Stimulated activated effector memory CD8-positive, alpha-beta T cell treated with anti-CD3 and anti-CD28 coated beads, Interleukin-12 subunit alpha, Interleukin-12 subunit beta, amount 100 ng/mL, for 72 hours (primary cell): ENCODE results near the gene BEND4.
A peak's percentile ranks its signal among the peaks of the same experiment; 100 is the strongest.
"Not testable (repeated sequence)": the region's sequence is repeated elsewhere in the genome, so short reads cannot be mapped to it uniquely, and the experiment has no call there.

Source experiments
- ATAC-seq: fragments of 150-1000 bp; cut with Tn5 transposase; 2 replicates; pipeline ENCODE4 v1.10.0; 2021
- DNase-seq, 2 donors: peaks; one replicate each; pipeline ENCODE4 v3.0.0; 2021 to 2022; ENCODE audit warnings: low spot score in 2 of 2
- H3K27ac Mint-ChIP-seq: one replicate; pipeline ENCODE4 v1.8.0; 2022; ENCODE audit warnings: mild to moderate bottlenecking, mixed read lengths
- H3K36me3 Mint-ChIP-seq: one replicate; pipeline ENCODE4 v1.8.0; 2022; ENCODE audit warnings: mild to moderate bottlenecking, mixed read lengths
- H3K4me1 Mint-ChIP-seq: one replicate; pipeline ENCODE4 v1.8.0; 2022; ENCODE audit warnings: mixed read lengths
- H3K4me3 Mint-ChIP-seq: one replicate; pipeline ENCODE4 v1.8.0; 2022; ENCODE audit warnings: mild to moderate bottlenecking, mixed read lengths
- H3K9me3 Mint-ChIP-seq: one replicate; pipeline ENCODE4 v1.8.0; 2022; ENCODE audit warnings: mixed read lengths

Gene BEND4

DNA sequence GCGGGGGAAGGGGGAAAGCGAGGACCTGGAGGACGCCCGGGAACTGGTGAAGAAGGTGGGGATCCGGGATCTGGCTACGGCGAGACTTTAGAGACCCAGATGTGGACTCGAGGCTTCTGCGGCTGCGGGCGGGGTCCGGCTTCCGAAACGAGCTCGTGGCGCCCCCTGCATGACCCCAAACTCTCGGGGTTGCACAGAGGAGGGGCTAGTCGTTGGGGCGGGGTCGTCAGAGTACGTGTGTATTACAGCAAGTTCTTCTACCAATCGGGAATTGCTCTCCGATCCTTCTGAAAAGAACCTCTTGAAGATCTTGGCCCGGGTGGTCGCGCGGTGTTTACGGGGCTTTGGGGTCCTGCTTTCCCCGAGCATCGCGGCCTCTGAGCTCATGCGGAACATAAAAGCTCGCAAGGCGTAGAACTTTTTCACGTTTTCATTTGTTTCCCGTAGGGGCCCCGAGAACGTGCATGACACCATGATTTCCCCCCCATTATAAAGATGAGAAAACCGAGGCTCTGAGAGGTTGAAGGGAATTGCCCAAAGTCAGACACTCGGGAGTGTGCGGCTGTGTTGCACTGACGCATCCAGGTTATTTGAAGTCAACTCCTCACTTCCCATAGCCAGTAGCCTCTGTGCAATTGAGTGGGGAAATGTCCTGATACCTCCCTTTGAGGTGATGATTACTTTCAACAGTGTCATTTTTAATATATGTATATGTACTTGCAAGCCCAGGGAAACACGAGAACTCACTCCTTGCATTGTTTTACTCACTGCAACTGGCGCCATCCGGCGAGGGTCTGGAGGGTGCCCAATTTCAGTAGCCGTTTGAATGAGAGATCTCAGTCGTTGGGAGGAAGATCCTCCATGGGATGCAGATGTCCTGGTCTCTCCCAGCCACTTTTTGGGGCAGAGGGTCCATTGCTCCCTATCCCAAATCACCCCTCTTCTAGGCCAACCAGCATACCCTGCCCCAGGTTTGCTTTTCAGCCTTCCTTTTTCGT lies at the start of gene BEND4:
TSS of gene BEND4 (minus strand) at position 149 of the 998 bp plus-strand sequence. CDS start 512 bp downstream, outside the sequence.
- peak within 1 kb of the TSS; percentile 75 for H3K4me3 Mint-ChIP-seq
- peaks cover 28% of the 10 kb centered on the region for H3K4me1 Mint-ChIP-seq
- ATAC-seq (no peak), DNase-seq (no peak)
- H3K36me3 Mint-ChIP-seq = no peaks in the 10 kb centered on the region
- H3K9me3 Mint-ChIP-seq = no peaks in the 10 kb centered on the region
- no peak within 1 kb of the TSS for H3K27ac Mint-ChIP-seq

DNA sequence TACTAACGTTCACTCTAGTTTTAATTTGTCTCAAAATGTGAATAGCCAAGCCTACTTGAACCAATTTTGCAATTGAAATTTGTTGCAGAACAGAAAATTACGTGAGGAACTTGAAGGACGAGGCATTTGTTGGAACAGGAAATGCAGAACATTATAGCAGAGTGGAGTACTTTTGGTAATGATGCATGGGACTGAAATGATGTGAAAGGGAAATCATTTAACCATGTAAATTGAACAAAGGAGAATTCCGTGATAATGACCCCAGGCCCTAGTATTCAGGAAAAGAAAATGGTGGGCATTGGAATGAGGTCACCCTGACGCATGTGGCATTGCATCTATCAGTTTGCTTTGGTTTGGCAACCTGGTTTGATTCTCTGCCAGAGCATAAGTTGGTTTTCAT lies 44.9 kb upstream of the BEND4 start:
- no peak for ATAC-seq
- H3K4me1 Mint-ChIP-seq = no peaks in the 10 kb centered on the region
- no peak for DNase-seq
- H3K27ac Mint-ChIP-seq = no peak overlapping the region
- H3K4me3 Mint-ChIP-seq = no peak overlapping the region
- H3K36me3 Mint-ChIP-seq = no peaks in the 10 kb centered on the region
- H3K9me3 Mint-ChIP-seq = peaks cover 5% of the 10 kb centered on the region

DNA sequence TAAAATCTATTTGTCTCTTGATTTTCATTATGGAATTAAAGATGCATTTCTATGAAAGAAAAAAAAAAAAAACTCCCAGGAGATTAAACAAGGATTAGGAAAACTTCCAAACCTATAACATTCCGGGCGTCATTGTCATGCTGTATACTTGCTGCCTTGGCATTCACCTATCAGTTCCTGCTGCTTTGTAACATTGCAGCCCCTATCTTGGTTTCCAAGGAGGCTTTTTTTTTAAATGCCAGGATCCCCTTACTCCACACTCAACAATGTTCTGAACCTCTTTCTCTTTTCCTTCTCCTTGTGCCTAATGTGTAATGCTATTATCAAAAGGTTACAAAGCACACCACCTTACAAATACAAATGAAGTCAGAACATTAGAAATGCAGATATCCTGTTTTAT lies 20.5 kb upstream of the BEND4 start:
- H3K36me3 Mint-ChIP-seq = no peaks in the 10 kb centered on the region
- H3K4me1 Mint-ChIP-seq = no peaks in the 10 kb centered on the region
- ATAC-seq (no peak), DNase-seq (no peak)
- no peaks in the 10 kb centered on the region for H3K9me3 Mint-ChIP-seq
- no peak overlapping the region for H3K4me3 Mint-ChIP-seq
- no peak overlapping the region for H3K27ac Mint-ChIP-seq

DNA sequence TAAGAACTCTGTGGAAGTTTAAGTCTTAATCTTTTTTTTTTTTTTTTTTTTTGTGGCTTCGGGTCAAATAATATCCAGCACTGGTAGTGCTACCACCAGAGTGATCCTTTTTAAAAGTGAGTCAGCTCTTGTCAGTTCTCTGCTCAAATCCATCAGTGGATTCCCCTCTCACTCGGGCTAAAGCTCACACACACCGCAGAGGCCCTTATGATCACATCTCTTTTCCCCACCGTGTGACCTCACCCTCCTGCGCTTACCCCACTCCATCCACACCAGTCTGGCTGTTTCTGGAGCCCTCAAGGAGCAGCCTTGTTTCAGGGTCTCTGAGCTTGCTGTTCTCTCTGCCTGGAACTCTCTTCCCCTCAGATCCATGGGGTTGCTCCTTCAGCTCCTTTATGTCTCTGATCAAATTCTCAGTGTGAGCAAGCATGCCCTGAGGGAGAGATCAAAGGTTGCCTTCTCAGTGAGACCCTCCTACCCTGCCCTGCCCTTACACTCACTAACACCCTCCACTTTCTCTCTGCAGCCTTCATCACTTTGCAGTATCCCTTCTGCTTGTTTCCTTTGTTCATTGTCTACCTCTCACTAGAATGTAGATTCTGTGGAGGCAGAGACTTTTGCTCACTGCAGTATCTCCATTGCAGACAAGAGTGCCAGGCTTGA lies 19.8 kb upstream of the BEND4 start:
- Mint-ChIP-seq H3K36me3 (no peaks in the 10 kb centered on the region), H3K4me1 (no peaks in the 10 kb centered on the region), H3K27ac (no peak overlapping the region), H3K4me3 (no peak overlapping the region), H3K9me3 (no peaks in the 10 kb centered on the region)
- ATAC-seq (no peak), DNase-seq (no peak)

DNA sequence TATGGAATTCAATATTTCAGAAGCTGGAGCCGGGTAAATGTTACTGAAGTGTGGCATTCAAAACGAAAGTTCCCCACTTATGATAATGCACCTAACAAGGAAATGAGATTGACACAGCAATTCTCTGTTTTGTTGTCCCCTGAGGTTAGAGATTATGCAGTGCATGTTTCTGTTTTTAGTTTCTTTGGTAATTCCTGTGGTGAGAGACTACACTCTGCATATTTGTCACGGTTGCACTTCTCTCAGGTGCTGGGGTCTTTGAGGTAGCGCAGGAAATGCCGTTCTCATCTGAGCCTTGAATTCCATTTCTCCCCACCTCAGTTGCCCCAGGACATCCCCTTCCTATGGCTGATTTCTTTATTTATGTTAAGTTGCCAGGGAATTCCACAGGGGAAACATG lies 15.3 kb upstream of the BEND4 start:
- DNase-seq = no peak
- no peaks in the 10 kb centered on the region for H3K4me1 Mint-ChIP-seq
- no peak overlapping the region for H3K27ac Mint-ChIP-seq
- peaks cover 4% of the 10 kb centered on the region for H3K9me3 Mint-ChIP-seq
- ATAC-seq = peak; percentile 88
- no peak overlapping the region for H3K4me3 Mint-ChIP-seq
- H3K36me3 Mint-ChIP-seq = no peaks in the 10 kb centered on the region

DNA sequence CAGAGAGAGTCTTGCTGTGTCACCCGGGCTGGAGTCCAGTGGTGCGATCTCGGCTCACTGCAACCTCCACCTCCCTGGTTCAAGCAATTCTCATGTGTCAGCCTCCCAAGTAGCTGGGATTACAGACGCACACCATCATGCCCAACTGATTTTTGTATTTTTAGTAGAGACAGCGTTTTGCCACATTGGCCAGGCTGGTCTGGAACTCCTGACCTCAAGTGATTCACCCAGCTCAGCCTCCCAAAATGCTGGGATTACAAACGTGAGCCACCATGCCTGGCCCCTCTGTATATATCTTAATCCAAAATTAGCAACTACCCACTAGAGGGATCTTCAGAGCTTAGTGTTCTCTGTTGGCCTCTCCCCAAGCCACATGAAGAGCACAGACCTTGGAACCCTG lies 13.7 kb upstream of the BEND4 start:
- DNase-seq, H3K27ac Mint-ChIP-seq, H3K4me3 Mint-ChIP-seq, ATAC-seq, H3K36me3 Mint-ChIP-seq, H3K4me1 Mint-ChIP-seq, H3K9me3 Mint-ChIP-seq: not testable (repeated sequence)

DNA sequence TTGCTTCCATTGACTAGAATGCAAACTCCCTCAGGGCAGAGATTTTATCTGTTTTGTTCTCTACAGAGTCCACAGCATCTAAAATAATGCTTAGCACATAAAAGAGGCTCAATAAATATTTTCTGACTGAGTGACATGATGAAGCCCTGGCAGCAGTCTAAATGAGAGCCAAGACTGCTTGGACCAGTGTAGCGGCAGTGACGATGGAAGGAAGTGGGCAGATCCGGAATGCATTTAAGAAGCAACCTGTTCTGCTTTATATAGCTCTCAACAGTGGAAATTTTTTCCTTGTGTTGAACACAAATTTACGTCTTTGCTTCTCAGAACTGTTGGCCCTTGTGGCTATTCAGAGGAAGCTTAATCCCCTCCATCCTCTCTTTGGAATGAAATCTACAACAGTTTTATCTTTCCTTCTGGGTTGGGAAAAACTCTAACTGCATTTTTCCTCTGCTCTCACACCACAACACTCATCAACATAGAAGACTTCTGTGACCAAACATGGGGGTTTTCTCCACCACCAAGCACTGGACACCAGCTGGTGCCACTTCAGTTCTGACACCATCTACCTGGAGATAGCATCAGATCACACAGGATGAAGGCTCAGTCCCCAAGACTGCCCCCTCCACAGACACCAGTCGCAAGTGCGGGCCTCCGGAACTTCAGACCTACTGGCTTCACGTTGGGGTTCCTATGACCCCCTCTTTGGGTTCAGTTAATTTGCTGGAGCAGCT lies 7.0 kb upstream of the BEND4 start:
- DNase-seq (no peak), ATAC-seq (peak; percentile 34)
- H3K4me3 Mint-ChIP-seq = no peak overlapping the region
- no peak overlapping the region for H3K27ac Mint-ChIP-seq
- no peaks in the 10 kb centered on the region for H3K4me1 Mint-ChIP-seq
- H3K36me3 Mint-ChIP-seq = no peaks in the 10 kb centered on the region
- H3K9me3 Mint-ChIP-seq = peaks cover 4% of the 10 kb centered on the region

DNA sequence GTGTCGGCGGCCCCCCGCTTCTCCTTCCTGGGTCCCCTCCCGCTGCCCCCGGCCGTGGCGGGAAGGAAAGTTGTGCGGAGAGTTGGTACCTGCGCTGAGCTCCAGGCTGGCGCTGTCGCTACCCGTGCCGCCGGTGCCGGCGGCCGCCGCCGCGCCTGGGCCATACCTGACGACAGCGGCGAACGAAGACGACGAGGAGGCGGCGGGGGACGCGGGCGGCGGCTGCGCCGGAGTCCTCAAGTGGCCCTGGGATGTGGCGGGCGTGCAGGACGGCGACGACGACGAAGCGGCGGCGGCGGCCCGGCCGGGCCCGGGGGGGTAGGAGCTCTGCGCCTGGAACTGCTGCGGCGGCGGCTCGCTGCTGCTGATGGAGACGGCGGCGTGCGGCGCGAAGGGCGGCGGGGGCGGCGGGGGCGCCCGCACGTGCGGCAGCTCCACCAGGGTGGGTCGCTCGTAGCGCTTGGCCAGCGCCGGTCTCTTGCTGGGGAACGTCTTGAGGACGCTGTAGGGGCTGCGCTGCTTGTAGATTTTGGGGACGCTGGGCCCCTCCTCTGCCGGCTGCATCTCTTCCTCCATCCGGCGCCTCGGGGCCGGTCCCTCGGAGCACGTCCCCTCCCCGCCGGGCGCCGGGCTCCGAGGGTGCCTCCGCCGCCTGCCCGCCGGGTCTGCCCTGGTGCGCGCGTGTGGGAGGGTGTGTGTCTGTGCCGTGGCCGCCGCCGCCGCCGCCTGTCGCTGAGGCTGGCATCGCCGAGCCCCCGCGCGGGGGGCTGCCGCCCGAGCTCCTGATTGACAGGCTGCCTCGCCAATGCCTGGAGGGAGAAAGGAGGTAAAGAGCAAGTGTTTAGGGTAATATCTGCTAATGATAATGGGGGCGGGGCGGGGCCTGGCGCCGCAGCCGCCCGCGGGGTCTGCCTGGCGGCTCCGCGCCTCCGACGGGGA lies 618 bp downstream of the BEND4 start:
- ATAC-seq (peak; percentile 70), DNase-seq (peak; percentile 15 to 52)
- Mint-ChIP-seq H3K36me3 (no peaks in the 10 kb centered on the region), H3K9me3 (no peaks in the 10 kb centered on the region), H3K4me1 (peaks cover 28% of the 10 kb centered on the region), H3K27ac (no peak overlapping the region), H3K4me3 (peak overlapping the region; percentile 75)

DNA sequence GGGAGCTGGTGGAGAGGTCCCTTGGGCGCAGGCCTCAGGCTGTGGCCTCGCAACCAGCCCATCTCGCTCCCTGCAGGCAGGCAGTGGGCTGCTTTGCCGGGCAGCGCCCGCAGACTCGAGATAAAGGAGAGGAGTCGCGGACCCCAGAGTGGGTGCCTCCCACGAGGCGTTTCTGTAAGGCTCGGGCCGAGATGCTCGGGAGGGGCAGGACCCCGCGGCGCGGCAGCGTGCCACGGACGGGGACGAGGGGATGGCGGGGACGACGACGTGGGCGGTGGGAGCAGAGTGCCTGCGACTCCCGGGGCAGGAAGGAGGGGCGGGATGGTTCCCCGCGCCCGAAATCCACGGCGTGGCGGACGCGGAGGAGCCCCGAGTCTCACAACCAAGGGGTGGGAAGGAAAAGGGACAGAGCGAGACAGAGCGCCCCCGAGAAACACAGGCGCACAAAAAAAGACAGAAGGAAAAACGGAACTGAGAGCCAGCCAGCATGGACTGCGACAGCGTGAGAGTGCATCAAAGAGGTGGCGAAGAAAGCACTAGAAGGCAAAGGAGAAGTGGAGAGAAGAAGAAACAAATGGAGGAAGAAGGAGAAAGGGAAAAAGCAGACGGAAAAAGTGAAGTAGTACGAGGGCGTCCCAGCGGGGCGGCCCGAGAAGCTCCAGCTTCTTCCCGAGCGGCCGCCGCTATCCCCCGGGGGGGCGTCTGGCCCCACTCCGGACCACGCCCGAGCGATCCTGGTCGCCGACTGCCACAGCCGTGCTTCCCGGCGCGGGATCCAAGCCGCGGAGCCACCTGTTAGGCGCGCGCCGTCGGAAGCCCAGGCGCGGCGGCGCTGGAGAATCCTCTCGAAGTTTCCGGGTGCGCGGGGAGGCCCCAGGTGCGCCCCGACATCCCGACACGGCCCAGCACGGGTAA lies 1.5 kb downstream of the BEND4 start:
- peak; percentile 8 for ATAC-seq
- H3K4me3 Mint-ChIP-seq = peak overlapping the region; percentile 75
- no peaks in the 10 kb centered on the region for H3K36me3 Mint-ChIP-seq
- H3K9me3 Mint-ChIP-seq = no peaks in the 10 kb centered on the region
- peak overlapping the region; percentile 64 for H3K27ac Mint-ChIP-seq
- H3K4me1 Mint-ChIP-seq = peaks cover 28% of the 10 kb centered on the region
- no peak for DNase-seq

DNA sequence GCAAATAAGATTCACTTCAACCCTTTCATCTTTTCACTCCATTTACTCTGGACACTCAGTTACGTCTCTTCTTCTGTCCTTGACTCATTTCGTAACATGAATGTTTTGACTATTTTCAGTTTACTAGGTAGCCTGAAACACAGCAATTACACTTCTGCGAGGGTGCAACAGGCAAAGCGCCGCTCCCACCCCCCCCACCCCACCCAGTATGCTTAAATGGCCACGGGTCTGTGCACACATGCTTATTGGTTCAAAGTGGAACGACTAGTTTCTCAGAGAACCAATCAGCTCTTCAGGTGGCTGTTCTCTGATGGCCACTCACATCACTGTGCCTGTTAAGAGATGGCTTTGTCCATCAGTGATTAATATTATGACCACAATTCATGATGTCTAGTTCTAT lies 3.5 kb downstream of the BEND4 start:
- H3K27ac Mint-ChIP-seq = no peak overlapping the region
- H3K4me3 Mint-ChIP-seq = no peak overlapping the region
- no peak for DNase-seq
- no peaks in the 10 kb centered on the region for H3K36me3 Mint-ChIP-seq
- ATAC-seq = no peak
- H3K9me3 Mint-ChIP-seq = no peaks in the 10 kb centered on the region
- H3K4me1 Mint-ChIP-seq = peaks cover 28% of the 10 kb centered on the region

DNA sequence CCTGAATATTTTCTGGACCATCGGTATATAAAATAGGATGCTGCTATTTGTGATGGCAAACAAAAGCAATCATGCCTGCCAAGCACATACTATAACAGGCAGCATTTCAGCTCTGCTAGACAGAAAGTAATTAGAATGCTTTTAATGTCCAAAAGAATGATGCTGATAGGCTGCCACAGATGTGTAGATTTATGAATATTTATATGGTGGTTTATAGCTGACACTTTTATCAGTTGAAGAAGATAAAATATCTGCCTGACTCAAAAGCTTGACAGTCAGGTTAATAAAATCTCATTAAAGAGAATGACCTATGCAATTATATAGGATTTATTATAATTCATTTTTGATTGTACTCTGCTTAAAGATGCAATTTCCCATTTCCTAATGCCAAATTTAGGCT lies 4.0 kb downstream of the BEND4 start:
- no peaks in the 10 kb centered on the region for H3K9me3 Mint-ChIP-seq
- DNase-seq = no peak
- H3K4me3 Mint-ChIP-seq = no peak overlapping the region
- ATAC-seq = no peak
- H3K36me3 Mint-ChIP-seq = no peaks in the 10 kb centered on the region
- peaks cover 24% of the 10 kb centered on the region for H3K4me1 Mint-ChIP-seq
- H3K27ac Mint-ChIP-seq = no peak overlapping the region

DNA sequence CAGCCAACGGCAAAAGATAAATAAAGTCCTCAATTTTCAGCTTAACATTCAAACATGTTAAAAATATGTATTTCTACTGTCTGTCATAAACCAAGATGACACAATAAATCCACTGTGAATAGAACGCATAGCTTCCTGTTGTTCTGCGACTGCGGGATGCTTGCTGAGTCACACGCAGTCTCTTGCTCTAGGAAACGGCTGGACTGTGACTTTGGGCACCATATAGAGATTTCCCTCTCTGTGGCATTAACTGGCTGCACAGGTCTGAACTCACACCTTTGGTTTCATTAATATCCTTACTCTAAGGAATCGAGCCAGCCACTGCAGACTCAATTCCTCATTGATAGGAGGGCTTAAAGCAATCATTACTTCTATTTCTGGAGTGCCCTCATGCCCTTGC lies 8.4 kb downstream of the BEND4 start:
- Mint-ChIP-seq H3K4me1 (no peaks in the 10 kb centered on the region), H3K9me3 (no peaks in the 10 kb centered on the region), H3K4me3 (no peak overlapping the region), H3K27ac (no peak overlapping the region), H3K36me3 (no peaks in the 10 kb centered on the region)
- ATAC-seq (no peak), DNase-seq (no peak)

DNA sequence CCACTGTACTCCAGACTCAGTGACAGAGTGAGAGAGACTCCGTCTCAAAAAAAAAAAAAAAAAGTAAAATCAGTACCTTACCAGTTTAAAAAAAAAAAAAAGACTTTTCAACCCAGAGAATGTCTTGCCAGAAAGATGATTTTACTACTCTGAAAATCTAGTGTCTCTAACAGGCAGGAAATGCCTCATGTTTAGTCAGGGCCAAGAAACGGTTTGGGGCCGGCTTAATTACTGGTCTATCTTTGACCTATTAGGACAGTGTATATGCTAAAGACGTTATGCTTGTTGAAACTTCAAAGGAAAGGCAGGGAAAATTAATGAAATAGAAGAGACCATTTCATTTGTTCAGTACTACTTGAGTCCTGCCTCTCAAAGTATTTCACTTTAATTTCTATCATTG lies 9.9 kb downstream of the BEND4 start:
- DNase-seq (no peak), ATAC-seq (no peak)
- H3K36me3 Mint-ChIP-seq = no peaks in the 10 kb centered on the region
- H3K27ac Mint-ChIP-seq = no peak overlapping the region
- no peak overlapping the region for H3K4me3 Mint-ChIP-seq
- H3K9me3 Mint-ChIP-seq = no peaks in the 10 kb centered on the region
- H3K4me1 Mint-ChIP-seq = no peaks in the 10 kb centered on the region

DNA sequence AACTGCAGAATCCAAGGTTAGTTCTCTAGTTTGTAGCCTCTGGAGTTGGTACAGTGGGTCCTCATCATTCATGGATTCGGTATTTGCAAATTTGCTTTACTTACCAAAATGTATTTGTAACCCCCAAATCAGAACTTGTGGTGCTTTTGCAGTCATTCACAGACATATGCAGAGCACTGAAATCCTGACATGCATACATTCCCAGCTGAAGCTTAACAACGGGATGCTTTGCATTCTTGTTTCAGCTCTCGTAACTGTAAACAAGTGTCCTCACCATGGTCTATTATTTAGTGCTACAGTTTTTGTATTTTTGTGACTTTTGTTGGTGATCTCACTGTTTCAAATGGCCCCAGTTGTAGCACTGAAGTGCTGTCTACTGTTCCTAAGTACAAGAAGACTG lies 16.1 kb downstream of the BEND4 start:
- H3K4me3 Mint-ChIP-seq = no peak overlapping the region
- H3K4me1 Mint-ChIP-seq = no peaks in the 10 kb centered on the region
- H3K9me3 Mint-ChIP-seq = no peaks in the 10 kb centered on the region
- H3K27ac Mint-ChIP-seq = no peak overlapping the region
- DNase-seq (no peak), ATAC-seq (no peak)
- no peaks in the 10 kb centered on the region for H3K36me3 Mint-ChIP-seq
